Sigmoid colon (tissue), 7 donors: ENCODE measurements around the gene CAV2. TPM values are rescaled to one million over a fixed set of nuclear protein-coding genes. Genes with fewer than 3 reads are reported as not detected.

Source experiments
- DNase-seq: peaks from one replicate; pipeline ENCODE4 v3.0.0-alpha.2; 2019
- H3K27ac ChIP-seq, 4 donors: fragments of 200-600 bp; sonication (generic); one replicate each; pipeline ENCODE4 v1.5.1; 2016 to 2019; ENCODE audit warnings: mild to moderate bottlenecking in 1 of 4
- H3K27me3 ChIP-seq, 3 donors: fragments of 200-600 bp; sonication (generic); one replicate each; pipeline ENCODE4 v1.5.1; 2019; ENCODE audit warnings: mild to moderate bottlenecking in 1 of 3
- H3K36me3 ChIP-seq, 4 donors: fragments of 200-600 bp; sonication (generic); one replicate each; pipeline ENCODE4 v1.5.1; 2016 to 2019
- H3K4me1 ChIP-seq, 4 donors: fragments of 200-600 bp; sonication (generic); one replicate each; pipeline ENCODE4 v1.5.1; 2017 to 2019
- H3K4me3 ChIP-seq, 4 donors: fragments of 200-600 bp; sonication (generic); one replicate each; pipeline ENCODE4 v1.5.1; 2017 to 2019; ENCODE audit warnings: mild to moderate bottlenecking in 2 of 4, moderate library complexity in 1 of 4
- H3K9me3 ChIP-seq, 4 donors: fragments of 200-600 bp in 3 of 4; sonication (generic) in 3 of 4; one replicate each; pipeline versions ENCODE4 v1.5.1 to v1.6.1; 2013 to 2019
- CTCF ChIP-seq, 4 experiments: fragments of 450-650 bp in 3 of 4; fragments of 200-600 bp in 1 of 4; IDR thresholded peaks; one replicate each; pipeline ENCODE4 v1.5.1; 2016 to 2019; ENCODE audit warnings: antibody characterized with exemption in 4 of 4, mild to moderate bottlenecking in 3 of 4, moderate library complexity in 2 of 4
- EP300 ChIP-seq, 4 donors: sonication (generic); formaldehyde crosslinking; IDR thresholded peaks; one replicate each; pipeline ENCODE4 v1.6.1; 2017; ENCODE audit warnings: antibody characterized with exemption in 4 of 4
- POLR2A ChIP-seq, 2 donors: fragments of 450-650 bp; IDR thresholded peaks; one replicate each; pipeline ENCODE4 v1.6.1; 2016; ENCODE audit warnings: antibody characterized with exemption in 2 of 2, mild to moderate bottlenecking in 2 of 2, moderate library complexity in 2 of 2
- POLR2AphosphoS5 ChIP-seq, 4 donors: sonication (generic); formaldehyde crosslinking; IDR thresholded peaks; one replicate each; pipeline ENCODE4 v1.6.1; 2017; ENCODE audit warnings: antibody characterized with exemption in 4 of 4
- WGBS, 2 donors: extraction: QIAGEN DNeasy Blood & Tissue Kit; methylation state at CpG; one replicate each; pipeline ENCODE4 v1.1.7; 2013; 5-methylcytosine and 5-hydroxymethylcytosine counted together
- intact Hi-C: fragments of 100-400 bp; cut with DNase I; formaldehyde crosslinking; loops from one replicate; pipeline ENCODE4 v1.15.1; 2023
- polyA plus RNA-seq, 3 donors: library from polyadenylated mRNA; stranded (reverse); fragments of 200-250 nt; gene quantifications; one replicate each; pipeline ENCODE4 v1.2.3, GENCODE V29; 2013
- total RNA-seq, 4 donors: library from RNA; depleted of rRNA; stranded (reverse); fragments of >200 nt; gene quantifications; one replicate each; pipeline ENCODE4 v1.1.0, GENCODE V29; 2016
- donor health status: healthy with polysubstance abuse.
- donor health status: Bipolar disorder and iron deficiency.
- donor health status: healthy.

CAV2 gene
- total and polyA plus RNA-seq, 7 donors, result 4.6 to 142 (median 81.8) TPM

- no peak for DNase-seq
- Histone ChIP-seq H3K9me3 (no peaks in the 10 kb centered on the region), H3K27me3 (no peaks in the 10 kb centered on the region), H3K4me3 (no peak overlapping the region), H3K4me1 (peaks cover 0 to 23% (median 4%) of the 10 kb centered on the region in 4 donors), H3K36me3 (no peaks in the 10 kb centered on the region), H3K27ac (no peak overlapping the region)
- WGBS, 2 donors, result 73 to 85% methylated on average over 1 of the region's 1 CpG
- intact Hi-C loops, result no loop called here
- TF ChIP-seq EP300 (IDR thresholded peaks at IDR 0.05) (no peak), POLR2A (IDR thresholded peaks at IDR 0.05) (no peak), POLR2AphosphoS5 (IDR thresholded peaks at IDR 0.05) (no peak), CTCF (IDR thresholded peaks at IDR 0.05) (no peak)
Measured at GRCh38 chr7:116455499-116455898, 44.0 kb upstream of the CAV2 start.

DNA sequence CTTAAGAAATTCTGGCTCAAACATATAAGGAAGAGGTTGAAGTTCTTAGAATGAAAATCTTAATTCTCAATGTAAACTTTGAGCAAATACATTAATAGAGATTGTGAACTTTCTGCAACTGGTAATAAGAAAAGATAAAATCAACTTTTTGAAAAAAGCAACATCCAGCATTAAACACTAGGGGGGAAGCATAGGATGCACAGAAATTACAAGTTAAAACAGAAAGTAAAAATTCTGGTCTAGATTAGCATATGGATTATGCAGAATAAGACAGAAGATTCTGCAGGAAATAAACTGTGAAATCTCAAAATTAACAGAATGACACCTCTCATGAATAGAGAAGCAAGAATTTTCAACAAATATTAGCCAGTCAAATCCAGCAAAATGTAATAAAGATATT is 38.0 kb upstream of the CAV2 start:
- Histone ChIP-seq H3K27me3 (no peaks in the 10 kb centered on the region), H3K9me3 (no peaks in the 10 kb centered on the region), H3K36me3 (no peaks in the 10 kb centered on the region), H3K4me3 (no peak overlapping the region), H3K4me1 (no peaks in the 10 kb centered on the region), H3K27ac (no peak overlapping the region)
- intact Hi-C loops, result no loop called here
- no peak for TF ChIP-seq POLR2A (IDR thresholded peaks at IDR 0.05)
- DNase-seq, result no peak

DNA sequence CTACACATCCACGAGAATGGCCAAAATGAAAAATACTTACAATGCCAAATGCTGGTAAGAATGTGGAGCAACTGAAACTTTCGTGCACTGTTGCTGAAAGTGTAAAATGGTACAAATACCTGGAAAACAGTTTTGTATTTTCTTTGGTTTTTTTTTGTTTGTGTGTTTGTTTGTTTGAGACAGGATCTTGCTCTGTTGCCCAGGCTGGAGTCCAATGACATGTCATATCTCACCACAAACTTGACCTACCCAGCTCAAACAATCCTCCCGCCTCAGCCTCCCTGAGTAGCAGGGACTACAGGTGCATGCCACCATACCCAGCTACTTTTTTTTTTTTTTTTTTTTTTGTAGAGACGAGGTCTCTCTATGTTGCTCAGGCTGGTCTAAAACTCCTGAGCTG is 35.6 kb upstream of the CAV2 start:
- H3K4me1 ChIP-seq, result no peaks in the 10 kb centered on the region
- TF ChIP-seq EP300 (IDR thresholded peaks at IDR 0.05) (no peak), POLR2A (IDR thresholded peaks at IDR 0.05) (no peak), CTCF (IDR thresholded peaks at IDR 0.05) (no peak), POLR2AphosphoS5 (IDR thresholded peaks at IDR 0.05) (no peak)
- intact Hi-C loops, result no loop called here
- no peak overlapping the region for H3K4me3 ChIP-seq
- H3K27ac ChIP-seq, result no peak overlapping the region
- no peaks in the 10 kb centered on the region for H3K9me3 ChIP-seq
- DNase-seq, result no peak
- H3K36me3 ChIP-seq, result no peaks in the 10 kb centered on the region
- no peaks in the 10 kb centered on the region for H3K27me3 ChIP-seq
- WGBS, 2 donors, result 92 to 95% methylated on average over 4 of the region's 4 CpGs

DNA sequence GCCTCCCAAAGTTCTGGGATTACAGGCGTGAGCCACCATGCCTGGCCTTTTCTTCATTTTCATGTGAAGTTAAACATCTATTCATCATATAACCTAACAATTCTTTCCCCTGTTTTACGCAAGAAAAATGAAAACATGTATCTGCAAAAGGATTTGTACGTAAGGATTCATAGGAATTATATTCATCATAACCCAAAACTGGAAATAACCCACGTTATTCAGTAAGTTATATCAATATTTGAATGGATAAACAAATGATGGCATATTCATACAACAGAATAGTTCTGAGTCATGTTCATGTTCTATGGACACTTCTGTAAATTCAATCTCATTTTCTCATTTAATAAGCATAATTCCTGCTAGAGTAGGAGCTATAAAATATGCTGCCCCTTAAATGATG is 35.2 kb upstream of the CAV2 start:
- Histone ChIP-seq H3K36me3 (no peaks in the 10 kb centered on the region), H3K4me1 (no peaks in the 10 kb centered on the region), H3K27ac (no peak overlapping the region), H3K9me3 (no peaks in the 10 kb centered on the region), H3K4me3 (no peak overlapping the region), H3K27me3 (no peaks in the 10 kb centered on the region)
- intact Hi-C loops, result no loop called here
- DNase-seq, result no peak
- TF ChIP-seq CTCF (IDR thresholded peaks at IDR 0.05) (no peak), POLR2AphosphoS5 (IDR thresholded peaks at IDR 0.05) (no peak), EP300 (IDR thresholded peaks at IDR 0.05) (no peak), POLR2A (IDR thresholded peaks at IDR 0.05) (no peak)
- WGBS, 2 donors, result 83 to 89% methylated on average over 4 of the region's 4 CpGs

DNA sequence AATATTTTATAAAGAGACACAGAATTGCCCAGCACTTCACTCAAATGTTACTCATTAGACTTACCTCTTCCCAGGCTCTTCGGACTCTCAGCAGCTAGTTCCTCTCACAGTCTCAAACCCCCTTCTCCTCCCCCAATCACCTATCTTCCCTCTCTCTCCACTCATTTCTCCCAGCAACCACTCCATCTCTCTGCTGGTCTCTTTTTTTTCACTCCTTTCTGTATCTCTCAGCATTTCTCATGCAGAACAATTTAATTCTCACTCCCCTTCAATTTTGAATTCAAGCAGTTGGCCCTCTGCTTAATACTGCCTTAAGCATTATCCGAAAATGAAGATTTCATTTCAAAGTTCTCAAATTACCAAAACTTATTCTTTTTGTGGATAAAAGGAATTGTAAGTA is 34.4 kb upstream of the CAV2 start:
- DNase-seq, result no peak
- Histone ChIP-seq H3K4me1 (peaks cover 0 to 6% (median 0%) of the 10 kb centered on the region in 4 donors), H3K4me3 (no peak overlapping the region), H3K36me3 (no peaks in the 10 kb centered on the region), H3K27ac (no peak overlapping the region), H3K27me3 (no peaks in the 10 kb centered on the region), H3K9me3 (no peaks in the 10 kb centered on the region)
- intact Hi-C loops, result no loop called here
- TF ChIP-seq POLR2AphosphoS5 (IDR thresholded peaks at IDR 0.05) (no peak), EP300 (IDR thresholded peaks at IDR 0.05) (no peak), POLR2A (IDR thresholded peaks at IDR 0.05) (no peak), CTCF (IDR thresholded peaks at IDR 0.05) (no peak)
- WGBS, 2 donors, result 95 to 98% methylated on average over 2 of the region's 2 CpGs
